MM.1S (cell line): ENCODE results near the gene GABRG3.

Experiments
- CTCF ChIP-seq: fragments of 300-600 bp; sonication (generic); IDR thresholded peaks from 2 replicates; pipeline ENCODE4 v1.5.1; 2016; ENCODE audit warnings: antibody characterized with exemption, low read length, mixed read lengths
- EZH2 ChIP-seq: fragments of 300-600 bp; sonication (generic); optimal IDR thresholded peaks from 2 replicates; pipeline ENCODE3; 2017; ENCODE audit warnings: low read depth, mild to moderate bottlenecking, antibody characterized with exemption, low read length, mixed read lengths

DNA sequence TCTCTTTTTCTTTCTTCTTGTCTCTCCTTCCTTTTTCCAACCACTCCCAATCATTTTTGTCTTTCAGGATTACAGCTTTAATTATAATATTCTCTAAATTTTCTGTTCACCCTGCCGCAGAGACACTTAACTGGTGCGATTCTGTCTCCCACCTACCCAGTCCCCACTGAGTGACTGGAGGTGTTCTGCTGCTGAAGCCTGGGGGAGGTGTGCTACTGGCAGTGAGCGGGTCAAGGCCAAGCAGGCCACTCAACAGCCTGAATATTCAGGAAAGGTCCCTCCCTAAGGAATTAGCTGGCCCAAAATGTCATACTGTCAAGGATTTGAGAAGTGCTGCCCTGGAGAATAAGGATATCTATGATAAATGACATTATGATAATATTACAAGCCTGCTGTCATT, 126.5 kb downstream of the GABRG3 start:
- TF ChIP-seq CTCF (no peak), EZH2 (no peak)
